Suprapubic skin (tissue), 4 donors: Measurements from ENCODE around the gene MCM8. TPM values are rescaled to one million over a fixed set of nuclear protein-coding genes. Genes with fewer than 3 reads are reported as not detected.

Experiments used
- DNase-seq, 2 donors: peaks; one replicate each; pipeline ENCODE4 v3.0.0-alpha.2; 2019; ENCODE audit warnings: low spot score in 2 of 2
- H3K27ac ChIP-seq: fragments of 200-600 bp; sonication (generic); one replicate; pipeline ENCODE4 v1.5.1; 2019
- H3K27me3 ChIP-seq: fragments of 200-600 bp; sonication (generic); one replicate; pipeline ENCODE4 v1.5.1; 2019
- H3K36me3 ChIP-seq: fragments of 200-600 bp; sonication (generic); one replicate; pipeline ENCODE4 v1.5.1; 2019
- H3K4me1 ChIP-seq: fragments of 200-600 bp; sonication (generic); one replicate; pipeline ENCODE4 v1.5.1; 2019
- H3K4me3 ChIP-seq: fragments of 200-600 bp; sonication (generic); one replicate; pipeline ENCODE4 v1.5.1; 2019; ENCODE audit warnings: mild to moderate bottlenecking
- H3K9me3 ChIP-seq: fragments of 200-600 bp; sonication (generic); one replicate; pipeline ENCODE4 v1.5.1; 2019
- EP300 ChIP-seq: sonication (generic); formaldehyde crosslinking; IDR thresholded peaks from one replicate; pipeline ENCODE4 v1.6.1; 2017; ENCODE audit warnings: antibody characterized with exemption
- POLR2A ChIP-seq, 2 donors: fragments of 450-650 bp; IDR thresholded peaks; one replicate each; pipeline ENCODE4 v1.6.1; 2017; ENCODE audit warnings: antibody characterized with exemption in 2 of 2, mild to moderate bottlenecking in 2 of 2, moderate library complexity in 2 of 2
- POLR2AphosphoS5 ChIP-seq, 3 donors: sonication (generic); formaldehyde crosslinking; IDR thresholded peaks; one replicate each; pipeline ENCODE4 v1.6.1; 2017; ENCODE audit warnings: antibody characterized with exemption in 3 of 3
- WGBS: methylation state at CpG from one replicate; pipeline ENCODE4 v1.1.5; 2018; 5-methylcytosine and 5-hydroxymethylcytosine counted together
- total RNA-seq, 4 donors: library from RNA; depleted of rRNA; stranded (reverse); fragments of >200 nt; gene quantifications; one replicate each; pipeline ENCODE4 v1.1.0, GENCODE V29; 2016
- TF ChIP-seq, protein P1 (sequence below), 2 donors: fragments of 200-600 bp in 1 of 2; fragments of 450-650 bp in 1 of 2; sonication (generic) in 1 of 2; IDR thresholded peaks; one replicate each; pipeline ENCODE4 v1.5.1; 2016 to 2019; ENCODE audit warnings: antibody characterized with exemption in 2 of 2, mild to moderate bottlenecking in 1 of 2, moderate library complexity in 1 of 2

The MCM8 gene
- total RNA-seq, 4 donors from 2014 or later = 4.0 to 6.8 (median 4.8) TPM

DNA sequence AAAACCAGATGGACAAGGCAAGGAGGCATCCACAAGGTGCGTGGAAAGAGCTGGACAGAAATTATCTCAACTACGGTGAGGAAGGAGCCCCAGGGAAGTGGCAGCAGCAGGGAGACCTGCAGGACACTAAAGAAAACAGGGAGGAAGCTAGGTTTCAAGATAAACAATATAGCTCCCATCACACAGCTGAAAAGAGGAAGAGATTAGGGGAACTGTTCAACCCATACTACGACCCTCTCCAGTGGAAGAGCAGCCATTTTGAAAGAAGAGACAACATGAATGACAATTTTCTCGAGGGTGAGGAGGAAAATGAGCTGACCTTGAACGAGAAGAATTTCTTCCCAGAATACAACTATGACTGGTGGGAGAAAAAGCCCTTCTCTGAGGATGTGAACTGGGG is 27.0 kb upstream of the MCM8 start:
- 69% methylated on average over 5 of the region's 5 CpGs for WGBS
- H3K27ac ChIP-seq = no peak overlapping the region
- no peaks in the 10 kb centered on the region for H3K9me3 ChIP-seq
- H3K27me3 ChIP-seq = peaks cover 16% of the 10 kb centered on the region
- no peaks in the 10 kb centered on the region for H3K4me1 ChIP-seq
- no peaks in the 10 kb centered on the region for H3K36me3 ChIP-seq
- no peak for TF ChIP-seq POLR2AphosphoS5 (IDR thresholded peaks at IDR 0.05)
- TF ChIP-seq EP300 = no peak
- TF ChIP-seq, protein P1, sequence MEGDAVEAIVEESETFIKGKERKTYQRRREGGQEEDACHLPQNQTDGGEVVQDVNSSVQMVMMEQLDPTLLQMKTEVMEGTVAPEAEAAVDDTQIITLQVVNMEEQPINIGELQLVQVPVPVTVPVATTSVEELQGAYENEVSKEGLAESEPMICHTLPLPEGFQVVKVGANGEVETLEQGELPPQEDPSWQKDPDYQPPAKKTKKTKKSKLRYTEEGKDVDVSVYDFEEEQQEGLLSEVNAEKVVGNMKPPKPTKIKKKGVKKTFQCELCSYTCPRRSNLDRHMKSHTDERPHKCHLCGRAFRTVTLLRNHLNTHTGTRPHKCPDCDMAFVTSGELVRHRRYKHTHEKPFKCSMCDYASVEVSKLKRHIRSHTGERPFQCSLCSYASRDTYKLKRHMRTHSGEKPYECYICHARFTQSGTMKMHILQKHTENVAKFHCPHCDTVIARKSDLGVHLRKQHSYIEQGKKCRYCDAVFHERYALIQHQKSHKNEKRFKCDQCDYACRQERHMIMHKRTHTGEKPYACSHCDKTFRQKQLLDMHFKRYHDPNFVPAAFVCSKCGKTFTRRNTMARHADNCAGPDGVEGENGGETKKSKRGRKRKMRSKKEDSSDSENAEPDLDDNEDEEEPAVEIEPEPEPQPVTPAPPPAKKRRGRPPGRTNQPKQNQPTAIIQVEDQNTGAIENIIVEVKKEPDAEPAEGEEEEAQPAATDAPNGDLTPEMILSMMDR (IDR thresholded peaks at IDR 0.05) = no peak
- no peak for TF ChIP-seq POLR2A (IDR thresholded peaks at IDR 0.05)
- H3K4me3 ChIP-seq = no peak overlapping the region
- no peak for DNase-seq

DNA sequence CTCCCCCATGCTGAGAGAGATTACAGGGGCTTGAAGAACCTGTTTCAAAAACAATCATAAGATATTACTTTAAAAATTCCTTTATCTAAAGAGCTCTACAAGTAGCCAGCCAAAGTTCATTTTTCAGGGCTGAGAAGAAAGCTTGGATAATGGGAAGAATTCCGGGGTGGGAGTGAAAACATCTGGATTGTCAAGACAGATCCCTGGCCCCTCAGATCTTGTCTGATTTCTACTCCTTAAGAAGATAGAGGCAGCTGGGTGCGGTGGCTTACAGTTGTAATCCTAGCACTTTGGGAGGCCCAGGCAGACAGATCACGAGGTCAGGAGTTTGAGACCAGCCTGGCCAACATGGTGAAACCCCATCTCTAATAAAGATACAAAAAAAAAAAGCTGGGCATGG is 24.9 kb upstream of the MCM8 start:
- no peak overlapping the region for H3K4me3 ChIP-seq
- no peak for DNase-seq
- H3K4me1 ChIP-seq = no peaks in the 10 kb centered on the region
- H3K36me3 ChIP-seq = no peaks in the 10 kb centered on the region
- WGBS = 58% methylated on average over 3 of the region's 3 CpGs
- no peak overlapping the region for H3K27ac ChIP-seq
- no peak for TF ChIP-seq POLR2A (IDR thresholded peaks at IDR 0.05)
- no peak for TF ChIP-seq POLR2AphosphoS5 (IDR thresholded peaks at IDR 0.05)
- TF ChIP-seq, protein P1 (IDR thresholded peaks at IDR 0.05) = no peak
- no peak for TF ChIP-seq EP300
- H3K27me3 ChIP-seq = peaks cover 16% of the 10 kb centered on the region
- H3K9me3 ChIP-seq = no peaks in the 10 kb centered on the region

DNA sequence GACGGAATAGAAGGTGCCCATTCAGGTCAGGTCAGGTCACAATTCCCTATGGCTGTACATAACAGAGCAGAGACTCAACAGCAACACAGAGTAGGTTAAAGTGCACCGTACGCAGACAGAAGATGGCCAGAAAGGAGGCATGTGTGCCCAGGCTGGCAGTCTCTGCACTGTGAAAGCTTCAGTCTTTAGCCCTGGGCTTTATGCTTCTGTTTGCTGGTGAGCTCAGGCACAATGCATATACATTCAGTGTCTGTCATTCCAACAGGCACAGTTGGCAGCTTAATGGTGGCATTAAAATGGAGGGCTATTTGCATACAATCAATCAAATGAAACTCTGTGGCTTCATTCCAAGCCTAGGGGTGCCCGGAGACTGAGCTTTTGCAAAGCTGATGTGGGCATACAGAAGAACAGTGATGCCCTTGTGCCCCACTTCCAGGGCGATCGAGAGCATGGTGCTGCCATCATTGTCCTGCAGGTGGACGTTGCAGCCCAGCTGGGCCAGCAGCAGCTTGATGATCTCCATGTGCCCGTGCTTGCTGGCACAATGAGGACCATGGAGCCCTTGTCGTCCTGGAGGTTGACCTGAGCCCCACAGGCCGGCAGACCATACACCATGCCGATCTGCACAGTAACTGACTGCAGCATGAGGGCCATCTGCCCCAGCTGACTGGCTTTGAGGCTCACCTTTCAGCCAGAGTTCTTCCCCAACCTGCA is 22.5 kb upstream of the MCM8 start:
- DNase-seq = no peak
- no peak overlapping the region for H3K4me3 ChIP-seq
- 48% methylated on average over 3 of the region's 11 CpGs for WGBS
- TF ChIP-seq POLR2AphosphoS5 (IDR thresholded peaks at IDR 0.05) (no peak), POLR2A (IDR thresholded peaks at IDR 0.05) (no peak), EP300 (no peak)
- TF ChIP-seq, protein P1 (IDR thresholded peaks at IDR 0.05) = no peak
- H3K4me1 ChIP-seq = no peaks in the 10 kb centered on the region
- no peak overlapping the region for H3K27ac ChIP-seq
- no peaks in the 10 kb centered on the region for H3K36me3 ChIP-seq
- peaks cover 12% of the 10 kb centered on the region for H3K27me3 ChIP-seq
- no peaks in the 10 kb centered on the region for H3K9me3 ChIP-seq

DNA sequence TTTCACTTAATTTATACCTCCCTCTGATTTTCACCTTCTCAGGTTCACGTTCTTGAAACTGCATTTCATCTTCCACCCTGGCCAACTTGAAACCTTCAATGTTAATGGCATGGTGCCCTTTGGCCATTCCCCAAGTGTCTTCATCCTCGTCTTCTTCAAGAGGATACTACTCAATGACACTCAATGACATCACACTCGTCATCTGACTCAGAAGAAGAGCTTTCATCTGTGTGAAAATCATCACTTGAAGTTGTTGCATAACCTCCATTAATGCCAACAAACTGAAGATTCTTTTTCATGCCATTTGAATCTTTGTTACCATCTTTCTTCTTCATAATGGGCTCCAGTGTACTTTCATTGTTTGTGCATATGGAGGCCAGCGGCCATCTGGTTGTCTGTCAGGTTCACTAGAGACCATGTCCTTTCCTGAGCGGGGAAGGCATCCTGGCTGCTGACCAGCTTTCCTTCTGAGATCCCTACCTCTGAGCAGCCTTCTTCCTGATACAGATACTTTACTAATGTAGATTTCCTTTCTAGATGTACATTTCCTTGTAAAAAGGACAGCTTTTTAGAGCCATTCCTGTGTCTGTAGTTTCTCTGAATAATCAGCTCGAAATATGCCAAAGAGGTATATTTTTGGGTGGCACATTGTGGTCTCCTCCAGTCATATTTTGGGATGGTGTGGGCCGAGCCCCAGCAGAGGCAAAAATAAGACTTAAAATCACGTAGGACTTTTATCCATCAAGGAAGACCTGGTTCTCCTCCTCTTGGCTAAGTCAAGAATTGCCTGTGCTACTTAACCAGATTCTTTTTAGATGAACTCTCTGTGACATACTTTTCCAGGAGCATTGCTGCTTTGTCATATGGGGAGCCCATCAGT is 21.4 kb upstream of the MCM8 start:
- H3K27ac ChIP-seq = no peak overlapping the region
- no peaks in the 10 kb centered on the region for H3K9me3 ChIP-seq
- no peaks in the 10 kb centered on the region for H3K36me3 ChIP-seq
- peaks cover 6% of the 10 kb centered on the region for H3K27me3 ChIP-seq
- WGBS = 80% methylated on average over 8 of the region's 8 CpGs
- DNase-seq = no peak
- no peak overlapping the region for H3K4me3 ChIP-seq
- no peaks in the 10 kb centered on the region for H3K4me1 ChIP-seq
- TF ChIP-seq EP300 = no peak
- TF ChIP-seq POLR2AphosphoS5 (IDR thresholded peaks at IDR 0.05) = no peak
- TF ChIP-seq POLR2A (IDR thresholded peaks at IDR 0.05) = no peak
- TF ChIP-seq, protein P1 (IDR thresholded peaks at IDR 0.05) = no peak

DNA sequence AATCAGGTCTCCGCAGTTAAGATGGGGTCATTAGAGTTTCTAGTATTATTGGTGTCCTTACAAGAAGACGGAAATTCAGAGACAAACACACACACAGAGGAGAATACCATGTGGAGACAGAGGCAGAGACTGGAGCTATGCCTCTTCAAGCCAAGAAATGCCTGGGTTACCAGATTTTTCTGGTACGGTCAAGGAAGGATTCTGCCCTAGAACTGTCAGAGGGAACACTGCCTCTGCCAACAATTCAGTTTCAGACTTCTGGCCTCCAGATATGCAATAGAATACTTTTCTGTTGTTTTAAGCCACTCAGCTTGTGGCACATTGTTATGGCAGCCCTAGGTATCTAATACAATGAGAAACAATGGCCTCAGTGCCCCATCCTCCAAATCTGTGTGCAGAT is 19.0 kb upstream of the MCM8 start:
- no peak overlapping the region for H3K27ac ChIP-seq
- no peaks in the 10 kb centered on the region for H3K27me3 ChIP-seq
- no peak for DNase-seq
- no peaks in the 10 kb centered on the region for H3K36me3 ChIP-seq
- H3K9me3 ChIP-seq = no peaks in the 10 kb centered on the region
- TF ChIP-seq EP300 (no peak), POLR2A (IDR thresholded peaks at IDR 0.05) (no peak)
- whole genome bisulfite sequencing = 82% methylated on average over 3 of the region's 3 CpGs
- no peaks in the 10 kb centered on the region for H3K4me1 ChIP-seq
- no peak overlapping the region for H3K4me3 ChIP-seq
